ENCODE measurements around the gene KLF6.

Gene KLF6

DNA sequence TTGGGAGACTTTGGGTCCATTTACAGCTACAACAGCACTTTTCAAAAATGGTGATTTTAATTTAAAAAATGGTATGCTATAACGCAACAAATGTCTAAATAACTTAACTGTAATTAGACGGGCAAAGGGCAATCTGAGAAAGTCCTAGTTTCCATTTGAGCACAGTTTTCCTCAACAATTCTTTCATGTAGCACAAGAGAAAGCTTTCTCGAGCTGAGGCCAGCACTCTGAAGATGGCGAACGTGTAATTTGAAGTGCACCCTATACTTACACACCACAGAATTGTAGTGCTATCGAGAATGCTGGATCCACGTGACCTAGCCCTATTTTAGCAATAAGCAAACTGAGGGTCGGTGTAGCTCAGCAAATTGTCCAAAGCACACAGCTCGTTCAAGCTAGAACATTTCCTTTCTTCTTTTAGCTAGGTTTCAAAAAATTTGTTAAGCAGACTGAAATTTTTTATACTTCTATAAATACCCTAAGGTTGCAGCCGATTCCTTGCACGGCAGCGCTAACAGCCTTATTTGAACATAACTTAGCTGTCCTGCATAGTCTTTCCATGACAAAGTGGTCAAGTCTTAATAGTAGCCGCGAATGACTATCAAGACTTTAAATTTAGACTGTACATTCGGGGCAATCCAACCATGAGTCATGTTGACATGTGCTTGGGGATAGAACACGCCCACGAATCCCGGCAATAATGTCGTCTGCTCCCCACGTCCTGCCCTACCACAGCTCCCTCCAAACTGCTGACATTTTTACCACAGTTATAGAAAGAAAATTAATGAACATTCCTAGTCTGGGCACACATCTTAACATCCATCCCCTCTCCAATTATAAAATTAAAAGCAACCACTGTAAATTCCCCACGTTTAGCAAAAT lies 10.0 kb downstream of the KLF6 start:
- no peak for DNase-seq (ENCODE audit: low spot score)

DNA sequence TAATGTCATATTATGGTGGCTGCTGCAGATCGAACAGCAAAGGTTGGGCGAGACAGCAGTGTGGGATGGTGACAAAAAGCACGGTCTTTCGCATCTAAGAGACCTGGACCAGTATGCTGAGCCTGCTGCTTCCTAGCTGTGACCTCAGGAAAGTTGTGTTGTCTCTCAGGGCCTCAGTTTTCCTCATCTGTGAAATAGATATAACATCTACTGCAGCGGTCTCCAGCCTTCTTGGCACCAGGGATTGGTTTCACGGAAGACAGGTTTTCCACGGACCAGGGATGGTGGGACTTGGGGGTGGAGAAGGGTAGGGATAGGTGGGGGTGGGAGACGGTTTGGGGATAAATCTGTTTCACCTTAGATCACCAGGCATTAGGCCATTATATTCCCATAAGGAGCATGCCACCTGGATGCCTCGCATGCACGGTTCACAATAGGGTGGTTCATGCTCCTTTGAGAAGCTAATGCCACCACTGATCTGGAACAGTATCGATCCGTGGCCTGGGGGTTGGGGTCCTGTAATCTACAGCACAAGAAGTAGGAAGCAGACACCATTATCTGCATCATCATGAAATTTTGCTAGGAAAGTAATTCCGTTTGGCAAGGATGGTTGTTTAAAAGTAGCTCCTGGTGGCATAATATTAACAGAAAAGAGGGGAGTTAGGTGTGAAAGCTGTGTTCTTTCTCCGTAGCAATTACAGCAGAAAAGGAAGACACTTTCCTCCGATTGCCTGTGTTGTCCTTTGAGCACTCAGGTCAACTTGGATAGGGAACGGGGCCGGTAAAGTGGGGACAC lies 10.8 kb downstream of the KLF6 start:
- no peak for DNase-seq (ENCODE audit: low spot score)

DNA sequence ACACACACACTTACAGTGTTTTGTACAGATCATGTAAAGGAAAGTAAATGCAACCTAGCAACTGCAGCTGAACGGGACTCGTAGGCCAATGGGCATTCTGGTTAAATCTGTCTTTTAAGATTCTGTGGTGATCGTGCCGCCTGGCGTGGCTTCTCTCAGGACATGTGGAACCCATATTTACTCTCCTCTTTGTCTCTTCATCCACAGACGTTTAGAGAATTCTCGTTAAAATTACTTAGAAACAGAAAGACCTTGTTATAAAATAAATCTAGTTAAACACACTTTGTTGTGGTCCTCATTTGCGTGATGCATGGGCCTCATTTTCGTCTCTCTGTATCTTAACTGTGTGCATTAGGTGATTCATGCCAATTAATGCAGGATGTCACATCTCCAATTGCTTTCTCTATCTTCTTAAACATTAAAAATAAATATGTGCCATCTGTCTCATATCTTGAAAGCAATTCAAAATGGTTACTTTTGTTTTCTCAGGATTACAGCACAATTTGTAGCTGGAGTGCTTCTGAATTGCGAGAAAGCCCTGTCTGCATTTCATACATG lies 11.5 kb downstream of the KLF6 start:
- no peak for DNase-seq (ENCODE audit: low spot score)

DNA sequence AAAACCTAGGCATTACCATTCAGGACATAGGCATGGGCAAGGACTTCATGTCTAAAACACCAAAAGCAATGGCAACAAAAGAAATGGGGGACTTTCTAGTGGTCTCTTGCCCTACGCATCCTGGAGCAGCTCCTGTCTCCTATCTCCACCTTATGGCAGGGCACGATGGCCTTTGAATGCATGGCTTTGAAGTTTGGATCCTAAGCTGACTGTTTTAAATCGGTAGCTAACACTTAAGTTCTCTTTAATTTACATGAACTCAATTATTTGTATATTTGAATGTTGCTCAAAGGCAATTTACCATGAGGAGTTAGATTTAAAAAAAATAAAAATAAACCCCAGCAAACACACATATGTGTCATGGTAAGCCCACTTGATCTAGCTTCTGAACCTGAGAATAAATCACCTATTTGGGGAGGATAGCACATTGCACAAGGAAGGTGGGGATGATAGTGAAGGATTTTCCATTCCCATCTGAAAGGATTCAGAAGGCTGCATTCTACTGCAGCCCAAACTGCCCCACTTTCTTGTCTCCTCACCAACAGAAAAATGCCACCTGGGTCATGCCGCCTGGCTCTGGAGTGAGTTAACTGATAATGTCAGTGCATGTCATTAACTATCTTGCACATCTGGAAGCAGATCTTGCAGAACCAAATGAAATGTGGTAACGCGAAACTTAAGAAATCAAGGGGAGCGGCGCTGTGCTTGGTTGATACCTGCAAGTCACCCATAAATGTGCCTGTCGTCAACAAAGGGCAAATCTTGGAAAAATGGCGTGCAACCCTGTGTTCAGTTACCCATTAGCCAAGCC lies 12.4 kb downstream of the KLF6 start:
- DNase-seq (ENCODE audit: low spot score), result no peak

DNA sequence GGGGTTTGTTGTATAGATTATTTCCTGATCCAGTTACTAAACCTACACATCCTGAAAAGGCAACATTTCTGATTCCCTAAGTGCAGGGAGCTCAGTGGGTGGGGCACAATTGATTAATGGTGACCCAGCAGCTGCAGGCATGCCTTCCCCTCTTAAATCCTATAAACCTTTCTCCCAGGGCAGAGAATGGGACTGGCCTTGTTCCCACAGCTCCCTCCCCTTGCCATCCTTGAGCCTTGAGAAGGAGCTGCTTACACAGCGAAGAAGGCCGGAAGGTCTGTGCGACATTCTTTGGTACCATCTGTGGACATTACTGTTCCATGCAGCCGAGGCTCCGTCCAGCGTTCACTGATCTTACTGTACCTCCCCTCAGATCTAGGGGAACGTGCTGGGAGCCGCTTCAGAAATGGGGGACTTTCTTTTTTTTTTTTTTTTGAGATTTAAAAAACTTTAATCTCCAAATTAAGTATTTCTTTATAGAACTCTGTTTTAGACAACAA lies 14.3 kb downstream of the KLF6 start:
- DNase-seq (ENCODE audit: low spot score), result no peak

DNA sequence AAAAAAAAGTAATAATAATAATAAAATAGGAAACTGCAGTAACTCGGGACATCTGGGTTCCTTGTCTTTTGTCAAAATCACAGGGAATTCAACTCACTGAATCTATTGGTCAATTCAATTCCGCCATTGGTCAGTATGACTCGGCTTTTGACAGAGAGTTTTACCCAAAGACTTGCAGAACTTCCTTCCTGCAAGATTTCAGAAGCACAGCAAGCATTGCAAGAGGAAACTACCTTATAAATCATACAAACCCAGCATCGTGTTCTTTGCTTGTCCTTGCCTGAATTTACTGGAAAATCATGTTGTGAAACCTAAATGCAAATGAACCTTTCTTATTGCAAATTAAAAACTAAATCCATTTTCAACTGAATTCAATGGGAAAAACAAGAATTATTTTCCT lies 15.5 kb downstream of the KLF6 start:
- DNase-seq (ENCODE audit: low spot score), result no peak

DNA sequence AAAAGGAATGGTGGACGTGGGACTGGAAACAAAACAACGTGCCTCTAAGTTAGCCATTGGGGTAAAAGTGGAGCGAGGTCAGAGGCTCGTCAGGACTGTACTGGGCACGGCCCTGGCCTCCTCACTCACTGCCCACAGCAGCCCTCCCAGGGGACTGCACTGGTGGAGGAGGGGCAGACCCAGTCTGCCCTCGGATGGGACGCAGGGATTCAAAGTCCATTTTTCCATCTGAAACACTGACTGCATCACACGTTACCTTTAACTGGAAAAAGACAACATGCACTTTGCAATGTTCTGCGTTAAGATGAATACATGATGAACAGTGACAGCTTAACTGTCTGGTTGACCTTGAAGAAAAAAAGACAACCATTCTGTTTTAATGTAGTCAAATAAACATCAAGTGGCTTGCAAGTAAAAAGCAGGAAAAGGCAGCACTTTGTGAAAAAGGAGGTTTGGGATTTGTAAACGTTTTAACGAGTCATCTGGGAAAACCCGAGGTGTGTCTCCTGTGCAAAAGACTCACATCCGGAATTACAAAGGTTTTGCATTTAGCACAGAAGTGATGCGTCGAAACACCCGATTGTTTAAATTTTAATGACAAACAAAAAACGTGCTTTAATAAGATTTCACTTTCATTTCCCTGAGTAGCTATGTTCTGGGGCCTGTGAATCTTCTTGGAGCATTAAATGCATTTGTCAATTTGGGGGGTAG lies 18.8 kb downstream of the KLF6 start:
- no peak for DNase-seq (ENCODE audit: low spot score)

DNA sequence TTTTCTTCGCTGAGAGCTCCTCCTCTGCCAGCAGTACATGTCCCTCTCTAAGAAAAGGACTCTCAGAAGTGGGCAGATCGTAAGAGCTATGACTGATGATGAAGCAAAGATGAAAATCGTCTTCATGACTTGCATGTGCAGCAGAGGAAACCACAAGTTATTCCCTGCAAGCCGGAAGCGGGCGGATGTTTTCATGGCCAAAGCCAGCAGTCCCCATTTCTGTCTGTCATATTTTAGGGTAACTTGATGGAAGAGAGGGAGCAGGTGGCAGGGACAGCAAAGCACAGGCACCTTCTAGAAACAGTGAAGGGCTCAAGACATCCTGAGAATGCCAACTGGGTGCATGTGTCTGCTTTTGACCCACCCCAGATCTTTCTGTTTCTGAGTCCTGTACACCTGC lies 19.9 kb downstream of the KLF6 start:
- peak; percentile 62 for DNase-seq (ENCODE audit: low spot score)

DNA sequence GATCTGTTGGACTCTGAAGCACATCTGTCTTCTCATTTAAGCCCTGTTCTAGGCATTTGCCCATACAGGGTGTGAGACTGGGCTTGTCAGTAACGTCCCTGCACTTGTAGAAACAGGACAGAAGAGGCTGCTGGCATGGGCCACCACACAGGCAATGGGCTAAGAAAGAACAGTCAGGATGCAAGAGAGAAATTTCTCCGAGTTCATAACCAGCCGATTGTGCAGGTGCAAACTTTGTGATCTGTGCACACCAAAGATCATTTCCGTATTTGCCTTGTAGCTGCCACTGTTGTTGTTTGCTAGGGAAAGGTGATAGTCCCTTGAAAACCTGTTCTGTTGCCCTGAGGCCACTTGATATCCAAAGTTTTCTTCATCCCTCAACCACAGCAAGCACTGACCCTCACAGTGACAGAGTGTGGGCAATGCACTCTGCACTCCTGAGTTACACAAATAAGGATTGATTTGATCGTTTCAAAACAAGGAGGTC lies 20.3 kb downstream of the KLF6 start:
- no peak for DNase-seq (ENCODE audit: low spot score)

DNA sequence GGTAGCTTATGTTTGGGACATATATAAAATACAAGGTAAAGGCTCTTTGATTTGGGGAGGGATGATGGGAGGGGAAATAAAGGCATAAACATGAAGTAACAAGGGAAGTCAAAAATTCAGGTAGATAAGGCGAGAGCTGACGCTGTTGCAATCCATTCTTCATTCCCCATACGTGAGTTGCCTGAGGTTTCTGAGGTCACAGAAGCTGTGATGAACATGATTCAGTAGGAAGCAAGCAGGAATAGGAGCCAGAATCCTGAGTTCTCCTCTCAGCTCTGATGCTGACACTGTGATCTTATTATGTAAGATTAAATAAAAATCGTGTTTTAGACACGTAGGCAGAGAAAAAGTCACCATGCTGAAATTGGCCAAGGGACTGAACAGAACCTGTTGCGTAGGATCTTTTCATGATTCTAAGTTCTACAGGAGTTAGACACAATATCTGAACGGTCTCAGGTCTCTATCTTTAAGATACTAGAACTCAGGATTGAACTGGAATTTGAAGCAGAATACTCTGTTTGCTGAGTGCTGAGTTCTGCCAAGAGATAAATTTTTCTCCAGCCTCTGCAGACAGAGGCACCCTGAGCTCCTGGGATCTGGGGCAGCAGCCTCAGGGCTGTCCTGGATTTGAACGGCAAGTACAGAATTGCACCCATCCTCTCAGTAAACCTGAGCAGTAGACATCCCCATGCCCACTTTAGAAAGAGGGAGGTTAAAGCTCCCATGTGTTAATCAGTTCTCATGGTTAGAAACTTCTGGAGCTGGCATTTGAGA lies 21.0 kb downstream of the KLF6 start:
- DNase-seq (ENCODE audit: low spot score), result no peak

DNA sequence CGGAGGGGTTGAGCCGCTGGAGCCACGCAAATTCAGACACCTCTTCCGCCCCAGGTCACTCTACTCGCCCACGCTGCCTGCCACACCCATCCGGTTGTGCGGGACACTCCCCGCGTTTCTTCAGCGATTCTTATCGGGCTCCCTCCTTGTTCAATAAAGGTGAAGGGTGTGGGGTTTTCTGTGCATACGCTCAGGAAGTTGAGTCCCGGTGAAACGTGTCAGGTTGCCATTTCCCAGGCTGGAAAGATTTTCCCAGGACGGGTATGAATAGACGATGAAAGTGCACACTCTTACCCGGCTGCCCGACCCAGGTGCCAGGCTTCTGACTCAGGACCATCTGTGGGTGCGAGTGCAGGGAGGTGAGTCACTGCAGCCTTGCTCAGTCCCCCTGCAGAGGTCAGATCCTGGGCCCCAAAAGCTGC lies 22.0 kb downstream of the KLF6 start:
- no peak for DNase-seq (ENCODE audit: low spot score)

DNA sequence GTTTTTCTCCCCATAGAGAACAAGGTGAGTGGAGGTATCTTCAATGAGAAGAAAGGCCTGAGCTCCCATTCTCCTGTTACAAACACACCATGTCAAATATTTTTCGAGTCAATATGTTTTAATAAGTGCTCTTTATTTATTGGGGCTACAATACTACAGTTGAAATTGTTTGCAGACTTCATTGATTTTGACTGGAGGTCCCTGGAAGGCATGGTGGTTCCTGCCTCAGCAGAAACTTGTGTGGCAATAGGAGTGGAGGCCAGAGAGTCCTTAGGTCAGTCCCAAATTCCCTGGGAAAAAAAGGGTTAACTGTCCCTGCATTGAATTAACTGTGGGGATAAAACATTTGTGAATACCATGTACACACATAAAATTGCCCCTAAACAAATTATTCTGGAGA lies 22.7 kb downstream of the KLF6 start:
- no peak for DNase-seq (ENCODE audit: low spot score)

DNA sequence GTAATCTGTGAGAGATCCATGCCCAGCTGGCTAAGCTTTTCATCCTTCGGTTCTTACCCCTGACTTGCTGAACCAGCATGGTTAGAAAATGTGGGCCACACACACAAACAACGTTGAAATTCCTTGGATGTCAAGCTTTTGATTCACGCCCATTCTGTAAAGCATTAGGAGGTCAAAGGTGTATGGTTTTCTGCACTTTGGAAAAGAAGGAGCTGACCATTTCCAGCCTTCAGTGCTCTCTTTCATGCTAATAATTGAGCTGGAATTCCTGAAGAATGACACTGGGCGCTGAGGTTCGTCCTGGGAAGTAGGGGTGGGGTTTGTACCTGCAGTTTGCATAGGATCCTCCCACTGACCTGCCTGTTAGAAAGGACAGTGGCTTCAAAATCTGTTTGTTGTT lies 23.1 kb downstream of the KLF6 start:
- no peak for DNase-seq (ENCODE audit: low spot score)

DNA sequence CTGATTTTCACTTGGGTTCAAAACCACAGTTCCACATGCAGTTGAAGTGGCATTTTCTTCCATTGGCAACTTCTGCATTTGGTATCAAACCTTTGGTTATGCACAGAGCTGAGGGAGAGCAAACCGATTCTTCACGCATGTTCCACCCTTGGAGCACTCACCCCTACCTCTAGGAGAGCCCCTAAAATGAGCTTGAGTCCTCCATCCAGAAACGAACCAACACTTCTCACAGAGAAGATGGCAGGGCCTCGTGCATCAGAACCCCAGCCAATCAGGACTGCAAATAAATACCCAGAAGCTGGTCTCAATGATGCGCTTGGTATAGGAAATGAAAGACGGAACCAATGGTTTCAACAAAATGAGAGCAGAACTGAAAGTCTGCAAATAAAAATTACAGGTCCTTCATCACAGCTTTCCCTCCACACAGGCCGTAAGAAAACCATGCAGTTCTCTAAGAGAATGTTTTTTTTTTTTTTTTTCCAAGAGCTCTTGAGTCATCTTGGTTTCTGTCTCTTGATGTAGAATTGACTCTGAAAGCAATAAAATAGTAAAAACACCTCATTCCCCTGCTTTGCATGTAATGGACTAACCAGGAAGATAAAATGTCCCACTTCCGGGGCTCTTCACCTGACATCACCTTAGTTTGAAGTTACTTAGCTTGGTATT lies 23.9 kb downstream of the KLF6 start:
- DNase-seq (ENCODE audit: low spot score), result no peak

DNA sequence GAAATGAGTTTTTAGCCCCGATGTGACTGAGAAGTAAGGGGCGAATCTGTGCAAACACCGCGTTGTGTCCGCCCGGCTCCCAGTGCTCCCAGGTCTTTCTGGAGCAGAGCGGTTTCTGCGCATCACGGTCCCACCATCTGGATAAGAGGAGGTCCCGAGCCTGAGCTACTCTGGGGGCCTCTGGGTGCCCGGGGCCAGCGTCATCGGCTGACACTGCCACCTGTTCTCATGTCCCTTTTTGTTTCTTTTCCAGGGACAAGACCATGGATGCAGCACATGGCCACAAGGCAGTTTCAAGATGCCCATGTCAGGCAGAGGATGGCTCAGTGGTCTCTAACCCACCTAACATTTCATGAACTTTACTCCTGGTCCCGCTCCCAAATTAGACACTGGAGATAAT lies 24.9 kb downstream of the KLF6 start:
- DNase-seq (ENCODE audit: low spot score), result no peak

DNA sequence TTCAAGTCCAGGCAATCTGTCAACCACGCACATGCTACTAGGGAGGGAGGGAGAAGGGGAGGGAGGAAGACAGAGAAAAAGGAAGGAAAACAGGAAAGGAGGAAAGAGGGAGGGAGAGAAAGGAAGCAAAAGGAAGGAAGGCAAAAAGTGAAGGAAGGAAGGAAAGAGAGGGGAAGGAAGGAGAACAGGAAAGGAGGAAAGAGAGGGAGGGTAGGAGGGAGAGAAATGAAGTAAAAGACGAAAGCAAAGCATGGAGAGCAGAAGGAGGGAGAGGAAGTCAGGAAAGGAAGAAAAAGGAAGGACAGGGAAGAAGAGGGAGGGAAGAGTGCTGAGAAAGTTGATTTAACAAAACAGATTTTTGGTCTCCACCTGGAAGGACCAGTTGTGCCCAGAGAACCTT lies 25.6 kb downstream of the KLF6 start:
- no peak for DNase-seq (ENCODE audit: low spot score)

DNA sequence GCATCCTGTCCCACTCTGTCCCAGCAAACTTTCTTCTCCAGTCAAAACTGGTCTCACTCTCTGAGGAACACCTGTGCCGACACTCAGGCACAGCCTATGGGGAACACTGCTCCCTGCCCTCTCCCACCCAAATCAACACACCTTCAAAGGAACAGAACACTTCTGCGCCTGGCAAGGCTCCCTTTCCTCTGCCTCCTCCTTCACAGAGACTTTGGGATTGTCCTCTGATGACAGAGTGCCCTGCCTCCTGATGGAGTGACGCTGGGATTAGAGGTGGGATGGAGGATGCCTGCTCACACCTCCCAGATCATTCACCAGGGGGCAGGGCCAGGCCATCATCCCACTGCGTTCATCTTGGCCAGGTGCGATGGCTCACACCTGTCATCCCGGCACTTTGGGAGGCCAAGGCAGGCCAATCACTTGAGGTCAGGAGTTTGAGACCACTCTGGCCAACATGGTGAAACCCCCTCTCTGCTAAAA lies 26.5 kb downstream of the KLF6 start:
- DNase-seq (ENCODE audit: low spot score), result no peak

DNA sequence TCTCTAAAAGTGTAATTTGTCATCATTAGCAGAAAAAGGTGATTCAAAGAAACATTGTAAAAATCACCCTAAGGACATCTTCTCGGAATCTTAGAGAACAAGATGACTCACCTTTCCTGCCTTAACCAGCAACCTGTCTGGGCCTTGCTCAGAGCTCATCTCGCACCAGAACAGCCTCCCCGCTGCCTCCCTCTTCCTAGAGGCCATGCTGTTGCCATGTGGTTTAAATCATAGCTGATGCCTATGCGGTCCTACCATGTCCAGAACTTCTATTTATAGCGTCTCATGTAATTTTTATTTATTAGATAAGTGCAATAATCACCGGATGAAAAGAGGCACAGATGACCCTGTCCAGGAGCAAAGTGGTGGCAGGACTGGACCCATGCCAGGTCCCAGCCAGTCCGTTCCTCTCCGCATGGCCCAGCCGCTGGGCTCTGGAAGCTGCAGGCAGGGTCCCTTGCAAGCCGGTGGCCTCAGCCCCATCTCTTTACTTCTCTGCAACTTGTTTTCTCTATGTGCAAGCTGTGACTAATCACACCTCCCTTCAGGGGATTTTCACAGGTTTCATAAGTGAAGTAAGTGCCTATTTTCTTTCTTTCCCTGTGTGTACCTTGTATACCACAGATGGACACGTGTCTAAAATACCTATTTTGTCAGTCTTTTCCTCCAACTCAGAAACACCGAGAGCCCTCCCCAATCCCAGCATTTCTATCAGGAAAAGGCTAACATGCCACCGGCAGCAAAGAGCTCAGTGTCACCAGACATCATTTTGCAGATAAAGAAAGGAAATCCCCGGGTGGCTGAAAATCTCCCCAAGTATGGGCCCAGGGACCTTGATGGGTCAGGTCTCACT lies 27.1 kb downstream of the KLF6 start:
- DNase-seq (ENCODE audit: low spot score), result peak; percentile 91

DNA sequence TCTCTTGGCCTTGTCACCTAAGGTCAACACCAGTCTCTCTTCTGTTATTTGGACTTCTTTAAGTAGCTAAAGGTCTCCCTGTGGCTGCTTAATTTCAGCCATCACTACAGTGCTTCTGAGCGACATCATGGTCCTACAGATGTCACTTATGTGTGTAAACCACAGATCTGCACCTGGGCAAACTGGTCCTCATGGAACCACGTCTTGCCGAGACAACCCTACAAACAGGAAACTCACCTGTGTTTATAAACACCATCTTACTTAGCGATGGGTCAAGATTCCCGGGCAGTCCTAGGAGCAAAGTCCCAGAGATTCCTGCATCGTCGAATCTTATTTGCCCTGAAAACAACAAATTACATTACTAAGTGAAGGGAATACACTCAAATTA lies 27.8 kb downstream of the KLF6 start:
- no peak for DNase-seq (ENCODE audit: low spot score)

All from activated CD4-positive, alpha-beta T cell treated with anti-CD3 and anti-CD28 coated beads, Interleukin-2, Interleukin-4, amounts not matched to agents 100 ng/mL and 50 ng/mL, durations not matched to agents 16 hours and 8 hours (primary cell).